Stimulated activated CD4-positive, alpha-beta T cell treated with anti-CD3 and anti-CD28 coated beads, Interleukin-1b, Interleukin-23, amount 100 ng/mL, for 48 hours (primary cell): Measurements from ENCODE around the gene DYTN.
"Not testable (repeated sequence)": the region's sequence is repeated elsewhere in the genome, so short reads cannot be mapped to it uniquely, and the experiment has no call there.

ENCODE experiments used
- DNase-seq: peaks from one replicate; pipeline ENCODE4 v3.0.0-alpha.2; 2020

DYTN gene

GRCh38 chr2:206718296-206718695, at the start of gene DYTN:
DYTN (minus strand) TSS chr2:206718396; CDS start chr2:206718279, 117 bp downstream.
- DNase-seq = no peak

- no peak for DNase-seq
These were observed 48.1 kb upstream of the DYTN start for GRCh38 chr2:206766057-206766930.

- DNase-seq = peak; percentile 92
These were observed 47.3 kb upstream of the DYTN start, which contains the start of the genes FASTKD2 and MDH1B for GRCh38 chr2:206765242-206766056. FASTKD2 (plus strand) TSS chr2:206765606; CDS start chr2:206766694, 1,088 bp downstream. MDH1B (minus strand) TSS chr2:206765328; CDS start chr2:206765271, 57 bp downstream.

- DNase-seq = no peak
These were observed 46.6 kb upstream of the DYTN start for GRCh38 chr2:206764673-206765241.

GRCh38 chr2:206756816-206757215, 38.6 kb upstream of the DYTN start:
- no peak for DNase-seq

- no peak for DNase-seq
These were observed 22.6 kb upstream of the DYTN start for GRCh38 chr2:206740800-206741199.

- DNase-seq = no peak
These were observed 21.1 kb upstream of the DYTN start for GRCh38 chr2:206739271-206739670.

GRCh38 chr2:206736935-206737334, 18.7 kb upstream of the DYTN start:
- DNase-seq = peak; percentile 11

- DNase-seq = no peak
These were observed 15.1 kb upstream of the DYTN start for GRCh38 chr2:206733341-206733740.

GRCh38 chr2:206728277-206729199, 10.3 kb upstream of the DYTN start:
- DNase-seq = peak; percentile 5

- DNase-seq = no peak
These were observed 9.1 kb upstream of the DYTN start for GRCh38 chr2:206727287-206727686.

- no peak for DNase-seq
These were observed 5.1 kb upstream of the DYTN start for GRCh38 chr2:206723288-206723687.

GRCh38 chr2:206721256-206721920, 3.2 kb upstream of the DYTN start:
- no peak for DNase-seq

- no peak for DNase-seq
These were observed 1.6 kb downstream of the DYTN start for GRCh38 chr2:206716623-206717022.

GRCh38 chr2:206715183-206715582, 3.0 kb downstream of the DYTN start:
- DNase-seq = not testable (repeated sequence)

- no peak for DNase-seq
These were observed 4.5 kb downstream of the DYTN start for GRCh38 chr2:206713746-206714145.

- no peak for DNase-seq
These were observed 9.9 kb downstream of the DYTN start for GRCh38 chr2:206708286-206708685.

- DNase-seq = no peak
These were observed 11.0 kb downstream of the DYTN start for GRCh38 chr2:206707164-206707701.

GRCh38 chr2:206701952-206702605, 16.1 kb downstream of the DYTN start:
- DNase-seq = no peak

GRCh38 chr2:206700156-206700555, 18.0 kb downstream of the DYTN start:
- DNase-seq = no peak

GRCh38 chr2:206698811-206699210, 19.4 kb downstream of the DYTN start:
- DNase-seq = no peak
